ENCODE measurements around the gene TPRG1L.
A peak's percentile ranks its signal among the peaks of the same experiment; 100 is the strongest.

The TPRG1L gene

GRCh38 chr1:3603156-3603555, 21.7 kb upstream of the TPRG1L start:
- no peak overlapping the region for H3K9ac ChIP-seq (ENCODE audit: low read depth, low read length)
- no peak overlapping the region for H3K27ac ChIP-seq (ENCODE audit: low read depth, low read length)
- no peaks in the 10 kb centered on the region for H3K27me3 ChIP-seq (ENCODE audit: insufficient read depth, low read length)
- 95% methylated on average over 11 of the region's 11 CpGs for WGBS
- H3K9me3 ChIP-seq (ENCODE audit: insufficient read depth, low read depth, low read length): no peaks in the 10 kb centered on the region
- no peak overlapping the region for H3K4me3 ChIP-seq (ENCODE audit: low read length)
- peaks cover 9% of the 10 kb centered on the region for H3K4me1 ChIP-seq (ENCODE audit: insufficient read depth, low read length)
- H3K36me3 ChIP-seq (ENCODE audit: insufficient read depth, low read length): no peaks in the 10 kb centered on the region

GRCh38 chr1:3603571-3604467, 21.0 kb upstream of the TPRG1L start:
- Histone ChIP-seq H3K4me3 (ENCODE audit: low read length) (no peak overlapping the region), H3K27me3 (ENCODE audit: insufficient read depth, low read length) (no peaks in the 10 kb centered on the region), H3K9ac (ENCODE audit: low read depth, low read length) (no peak overlapping the region), H3K36me3 (ENCODE audit: insufficient read depth, low read length) (no peaks in the 10 kb centered on the region), H3K9me3 (ENCODE audit: insufficient read depth, low read depth, low read length) (no peaks in the 10 kb centered on the region), H3K27ac (ENCODE audit: low read depth, low read length) (no peak overlapping the region), H3K4me1 (ENCODE audit: insufficient read depth, low read length) (peaks cover 3% of the 10 kb centered on the region)
- 92% methylated on average over 29 of the region's 29 CpGs for WGBS

GRCh38 chr1:3604468-3604974, 20.3 kb upstream of the TPRG1L start:
- Histone ChIP-seq H3K27ac (ENCODE audit: low read depth, low read length) (no peak overlapping the region), H3K27me3 (ENCODE audit: insufficient read depth, low read length) (no peaks in the 10 kb centered on the region), H3K4me3 (ENCODE audit: low read length) (no peak overlapping the region), H3K9me3 (ENCODE audit: insufficient read depth, low read depth, low read length) (no peaks in the 10 kb centered on the region), H3K9ac (ENCODE audit: low read depth, low read length) (no peak overlapping the region), H3K4me1 (ENCODE audit: insufficient read depth, low read length) (0 out of 2 replicates have a peak, but pooled peaks cover 1% of the 10 kb centered on the region), H3K36me3 (ENCODE audit: insufficient read depth, low read length) (no peaks in the 10 kb centered on the region)
- WGBS: 93% methylated on average over 8 of the region's 8 CpGs

- Histone ChIP-seq H3K27ac (ENCODE audit: low read depth, low read length) (no peak overlapping the region), H3K9me3 (ENCODE audit: insufficient read depth, low read depth, low read length) (no peaks in the 10 kb centered on the region), H3K4me3 (ENCODE audit: low read length) (no peak overlapping the region), H3K4me1 (ENCODE audit: insufficient read depth, low read length) (peaks cover 7% of the 10 kb centered on the region; the same call in 1 of the 2 replicates), H3K27me3 (ENCODE audit: insufficient read depth, low read length) (0 out of 2 replicates have a peak, but pooled peaks cover 3% of the 10 kb centered on the region), H3K9ac (ENCODE audit: low read depth, low read length) (no peak overlapping the region), H3K36me3 (ENCODE audit: insufficient read depth, low read length) (no peaks in the 10 kb centered on the region)
- 87% methylated on average over 7 of the region's 7 CpGs for WGBS
Observed at GRCh38 chr1:3604997-3605823, 19.6 kb upstream of the TPRG1L start.

GRCh38 chr1:3606779-3607702, 17.8 kb upstream of the TPRG1L start:
- Histone ChIP-seq H3K4me1 (ENCODE audit: insufficient read depth, low read length) (peaks cover 8% of the 10 kb centered on the region; the same call in 1 of the 2 replicates), H3K9me3 (ENCODE audit: insufficient read depth, low read depth, low read length) (no peaks in the 10 kb centered on the region), H3K27ac (ENCODE audit: low read depth, low read length) (no peak overlapping the region), H3K4me3 (ENCODE audit: low read length) (no peak overlapping the region), H3K27me3 (ENCODE audit: insufficient read depth, low read length) (peaks cover 13% of the 10 kb centered on the region), H3K9ac (ENCODE audit: low read depth, low read length) (no peak overlapping the region), H3K36me3 (ENCODE audit: insufficient read depth, low read length) (no peaks in the 10 kb centered on the region)
- WGBS: 87% methylated on average over 23 of the region's 23 CpGs

- WGBS: 79% methylated on average over 18 of the region's 18 CpGs
- no peaks in the 10 kb centered on the region for H3K36me3 ChIP-seq (ENCODE audit: insufficient read depth, low read length)
- peaks cover 13% of the 10 kb centered on the region; the same call in 1 of the 2 replicates for H3K4me1 ChIP-seq (ENCODE audit: insufficient read depth, low read length)
- H3K27ac ChIP-seq (ENCODE audit: low read depth, low read length): no peak overlapping the region
- H3K9me3 ChIP-seq (ENCODE audit: insufficient read depth, low read depth, low read length): no peaks in the 10 kb centered on the region
- no peak overlapping the region for H3K9ac ChIP-seq (ENCODE audit: low read depth, low read length)
- H3K27me3 ChIP-seq (ENCODE audit: insufficient read depth, low read length): peaks cover 19% of the 10 kb centered on the region
- no peak overlapping the region for H3K4me3 ChIP-seq (ENCODE audit: low read length)
Observed at GRCh38 chr1:3607703-3608065, 17.1 kb upstream of the TPRG1L start.

GRCh38 chr1:3608154-3608553, 16.7 kb upstream of the TPRG1L start:
- H3K9ac ChIP-seq (ENCODE audit: low read depth, low read length): no peak overlapping the region
- peaks cover 22% of the 10 kb centered on the region for H3K27me3 ChIP-seq (ENCODE audit: insufficient read depth, low read length)

GRCh38 chr1:3609016-3609768, 15.6 kb upstream of the TPRG1L start:
- Histone ChIP-seq H3K9ac (ENCODE audit: low read depth, low read length) (peak overlapping the region; percentile 46; the same call in 1 of the 2 replicates), H3K27me3 (ENCODE audit: insufficient read depth, low read length) (peaks cover 22% of the 10 kb centered on the region), H3K4me3 (ENCODE audit: low read length) (no peak overlapping the region), H3K36me3 (ENCODE audit: insufficient read depth, low read length) (no peaks in the 10 kb centered on the region), H3K4me1 (ENCODE audit: insufficient read depth, low read length) (peaks cover 27% of the 10 kb centered on the region), H3K27ac (ENCODE audit: low read depth, low read length) (no peak overlapping the region), H3K9me3 (ENCODE audit: insufficient read depth, low read depth, low read length) (no peaks in the 10 kb centered on the region)
- WGBS: 81% methylated on average over 22 of the region's 22 CpGs

More at GRCh38 chr1:3608154-3608553, 16.7 kb upstream of the TPRG1L start:
- Histone ChIP-seq H3K4me1 (ENCODE audit: insufficient read depth, low read length) (peaks cover 17% of the 10 kb centered on the region; the same call in 1 of the 2 replicates), H3K36me3 (ENCODE audit: insufficient read depth, low read length) (no peaks in the 10 kb centered on the region), H3K27ac (ENCODE audit: low read depth, low read length) (no peak overlapping the region), H3K9me3 (ENCODE audit: insufficient read depth, low read depth, low read length) (no peaks in the 10 kb centered on the region), H3K4me3 (ENCODE audit: low read length) (no peak overlapping the region)
- WGBS: 88% methylated on average over 7 of the region's 7 CpGs

GRCh38 chr1:3609769-3610526, 14.9 kb upstream of the TPRG1L start:
- Histone ChIP-seq H3K9me3 (ENCODE audit: insufficient read depth, low read depth, low read length) (no peaks in the 10 kb centered on the region), H3K27ac (ENCODE audit: low read depth, low read length) (no peak overlapping the region), H3K4me1 (ENCODE audit: insufficient read depth, low read length) (peaks cover 29% of the 10 kb centered on the region), H3K27me3 (ENCODE audit: insufficient read depth, low read length) (peaks cover 22% of the 10 kb centered on the region), H3K36me3 (ENCODE audit: insufficient read depth, low read length) (no peaks in the 10 kb centered on the region), H3K4me3 (ENCODE audit: low read length) (peak overlapping the region; percentile 71), H3K9ac (ENCODE audit: low read depth, low read length) (peak overlapping the region; percentile 46; the same call in 1 of the 2 replicates)
- WGBS: 62% methylated on average over 24 of the region's 24 CpGs

Measured in HUES64 (cell line).